Neural progenitor cell (in vitro differentiated cells): ENCODE data around the gene RAB17. TPM values are rescaled to one million over a fixed set of nuclear protein-coding genes. Genes with fewer than 3 reads are reported as not detected.

Source experiments
- DNase-seq: peaks from one replicate; pipeline ENCODE4 v3.0.0-alpha.2; 2016; ENCODE audit warnings: low spot score
- H2AFZ ChIP-seq: fragments of 200-600 bp; sonication (generic); replicated peaks from 2 replicates; pipeline ENCODE4 v1.6.1; 2016; ENCODE audit warnings: antibody characterized with exemption
- H3F3A ChIP-seq: fragments of 200-600 bp; sonication (generic); 2 replicates; pipeline ENCODE4 v1.6.1; 2016; ENCODE audit warnings: antibody characterized with exemption, low read depth
- H3K27ac ChIP-seq: fragments of 200-600 bp; sonication (generic); 2 replicates; pipeline ENCODE4 v1.5.1; 2016; ENCODE audit warnings: mild to moderate bottlenecking
- H3K27me3 ChIP-seq: fragments of 200-600 bp; sonication (generic); 2 replicates; pipeline ENCODE4 v1.6.1; 2016; ENCODE audit warnings: mild to moderate bottlenecking, moderate library complexity
- H3K36me3 ChIP-seq: fragments of 200-600 bp; sonication (generic); 2 replicates; pipeline ENCODE4 v1.5.1; 2016
- H3K4me1 ChIP-seq: fragments of 200-600 bp; sonication (generic); 2 replicates; pipeline ENCODE4 v1.6.1; 2016; ENCODE audit warnings: mixed run types
- H3K4me2 ChIP-seq: fragments of 200-600 bp; sonication (generic); 2 replicates; pipeline ENCODE4 v1.6.1; 2016
- H3K4me3 ChIP-seq: fragments of 200-600 bp; sonication (generic); 2 replicates; pipeline ENCODE4 v1.5.1; 2016
- H3K79me2 ChIP-seq: fragments of 200-600 bp; sonication (generic); 2 replicates; pipeline ENCODE4 v1.6.1; 2016; ENCODE audit warnings: low read depth
- H3K9ac ChIP-seq: fragments of 200-600 bp; sonication (generic); 2 replicates; pipeline ENCODE4 v1.6.1; 2016
- H3K9me3 ChIP-seq: fragments of 200-600 bp; sonication (generic); 2 replicates; pipeline ENCODE4 v1.5.1; 2016; ENCODE audit warnings: low read depth
- H4K20me1 ChIP-seq: fragments of 200-600 bp; sonication (generic); 2 replicates; pipeline ENCODE4 v1.6.1; 2016; ENCODE audit warnings: low read depth
- H3K27ac Mint-ChIP-seq: 3 replicates; pipeline ENCODE4 v1.8.0; 2021; ENCODE audit warnings: mixed read lengths
- H3K27me3 Mint-ChIP-seq: 2 replicates; pipeline ENCODE4 v1.8.0; 2022; ENCODE audit warnings: low read depth, mild to moderate bottlenecking, inconsistent platforms, moderate library complexity, mixed read lengths; ENCODE audit not compliant: insufficient read depth
- H3K36me3 Mint-ChIP-seq: 3 replicates; pipeline ENCODE4 v1.8.0; 2021; ENCODE audit warnings: mixed read lengths
- H3K4me1 Mint-ChIP-seq: 3 replicates; pipeline ENCODE4 v1.8.0; 2021; ENCODE audit warnings: mixed read lengths
- H3K4me3 Mint-ChIP-seq: 3 replicates; pipeline ENCODE4 v1.8.0; 2021; ENCODE audit warnings: mild to moderate bottlenecking, moderate library complexity, mixed read lengths
- H3K9me3 Mint-ChIP-seq: 3 replicates; pipeline ENCODE4 v1.8.0; 2020; ENCODE audit warnings: mixed read lengths
- CTCF ChIP-seq: fragments of 200-600 bp; sonication (generic); IDR thresholded peaks from 2 replicates; pipeline ENCODE4 v1.5.1; 2017; ENCODE audit warnings: antibody characterized with exemption, mild to moderate bottlenecking
- EZH2 ChIP-seq: fragments of 200-600 bp; sonication (generic); IDR thresholded peaks from 2 replicates; pipeline ENCODE4 v1.6.1; 2017; ENCODE audit warnings: antibody characterized with exemption, mild to moderate bottlenecking, moderate library complexity
- EZH2phosphoT487 ChIP-seq: fragments of 200-600 bp; sonication (generic); IDR thresholded peaks from 2 replicates; pipeline ENCODE4 v1.6.1; 2017; ENCODE audit warnings: antibody characterized with exemption
- total RNA-seq: library from RNA; depleted of rRNA; stranded (reverse); fragments of >200 nt; gene quantifications from 2 replicates; pipeline ENCODE4 v1.2.3, GENCODE V29; 2015; ENCODE audit warnings: low replicate concordance

RAB17 gene
- total RNA-seq, 1 donor from 2014 or later: not detected

- peaks cover 37% of the 10 kb centered on the region for H3K4me1 Mint-ChIP-seq
- Histone ChIP-seq H2AFZ (peak overlapping the region; percentile 65), H3K9ac (no peak overlapping the region), H3K79me2 (no peaks in the 10 kb centered on the region), H3K36me3 (no peaks in the 10 kb centered on the region), H3F3A (peaks cover 16% of the 10 kb centered on the region), H3K27ac (no peak overlapping the region), H3K4me3 (no peak overlapping the region), H3K9me3 (no peaks in the 10 kb centered on the region), H3K4me2 (no peak overlapping the region), H3K27me3 (no peaks in the 10 kb centered on the region), H3K4me1 (peaks cover 25% of the 10 kb centered on the region), H4K20me1 (no peaks in the 10 kb centered on the region)
- TF ChIP-seq EZH2phosphoT487: no peak
- TF ChIP-seq CTCF: no peak
- no peak for TF ChIP-seq EZH2
- peaks cover 11% of the 10 kb centered on the region for H3K9me3 Mint-ChIP-seq
- H3K4me3 Mint-ChIP-seq: no peak overlapping the region
- DNase-seq: no peak
- H3K36me3 Mint-ChIP-seq: no peaks in the 10 kb centered on the region
- peaks cover 8% of the 10 kb centered on the region for H3K27me3 Mint-ChIP-seq
- H3K27ac Mint-ChIP-seq: peak overlapping the region; percentile 43
These were observed 12.6 kb upstream of the RAB17 start for GRCh38 chr2:237603049-237603717.

GRCh38 chr2:237602409-237602808 is 11.9 kb upstream of the RAB17 start:
- Histone ChIP-seq H3K4me2 (no peak overlapping the region), H3K27me3 (no peaks in the 10 kb centered on the region), H3K4me1 (peaks cover 25% of the 10 kb centered on the region), H3F3A (peaks cover 16% of the 10 kb centered on the region), H3K9me3 (no peaks in the 10 kb centered on the region), H3K9ac (no peak overlapping the region), H3K36me3 (no peaks in the 10 kb centered on the region), H3K79me2 (no peaks in the 10 kb centered on the region), H3K27ac (no peak overlapping the region), H3K4me3 (no peak overlapping the region), H4K20me1 (no peaks in the 10 kb centered on the region), H2AFZ (no peak overlapping the region)
- H3K9me3 Mint-ChIP-seq: peaks cover 6% of the 10 kb centered on the region
- TF ChIP-seq EZH2 (no peak), CTCF (no peak), EZH2phosphoT487 (no peak)
- H3K27ac Mint-ChIP-seq: no peak overlapping the region
- no peak for DNase-seq
- H3K36me3 Mint-ChIP-seq: no peaks in the 10 kb centered on the region
- H3K4me1 Mint-ChIP-seq: peaks cover 37% of the 10 kb centered on the region
- peaks cover 7% of the 10 kb centered on the region for H3K27me3 Mint-ChIP-seq
- no peak overlapping the region for H3K4me3 Mint-ChIP-seq

- no peaks in the 10 kb centered on the region for H4K20me1 ChIP-seq
- H3K27ac ChIP-seq: no peak overlapping the region
- no peak overlapping the region for H3K4me3 ChIP-seq
- no peaks in the 10 kb centered on the region for H3K9me3 ChIP-seq
- Mint-ChIP-seq H3K36me3 (no peaks in the 10 kb centered on the region), H3K4me1 (peaks cover 37% of the 10 kb centered on the region), H3K4me3 (no peak overlapping the region), H3K9me3 (no peaks in the 10 kb centered on the region), H3K27ac (no peak overlapping the region), H3K27me3 (peaks cover 10% of the 10 kb centered on the region)
- H3K9ac ChIP-seq: no peak overlapping the region
- H3F3A ChIP-seq: peaks cover 16% of the 10 kb centered on the region
- no peak for TF ChIP-seq EZH2
- peak; percentile 36 for TF ChIP-seq CTCF
- TF ChIP-seq EZH2phosphoT487: no peak
- H2AFZ ChIP-seq: no peak overlapping the region
- peaks cover 25% of the 10 kb centered on the region for H3K4me1 ChIP-seq
- no peaks in the 10 kb centered on the region for H3K27me3 ChIP-seq
- peak; percentile 71 for DNase-seq
- no peak overlapping the region for H3K4me2 ChIP-seq
- no peaks in the 10 kb centered on the region for H3K36me3 ChIP-seq
- H3K79me2 ChIP-seq: no peaks in the 10 kb centered on the region
These were observed 11.1 kb upstream of the RAB17 start for GRCh38 chr2:237601453-237602116.
